ENCODE data around the gene TSHR. TPM values are rescaled to one million over a fixed set of nuclear protein-coding genes. Genes with fewer than 3 reads are reported as not detected.
A peak's percentile ranks its signal among the peaks of the same experiment; 100 is the strongest.

The TSHR gene
- total and polyA plus RNA-seq, 3 experiments from 2014 or later, result not detected

DNA sequence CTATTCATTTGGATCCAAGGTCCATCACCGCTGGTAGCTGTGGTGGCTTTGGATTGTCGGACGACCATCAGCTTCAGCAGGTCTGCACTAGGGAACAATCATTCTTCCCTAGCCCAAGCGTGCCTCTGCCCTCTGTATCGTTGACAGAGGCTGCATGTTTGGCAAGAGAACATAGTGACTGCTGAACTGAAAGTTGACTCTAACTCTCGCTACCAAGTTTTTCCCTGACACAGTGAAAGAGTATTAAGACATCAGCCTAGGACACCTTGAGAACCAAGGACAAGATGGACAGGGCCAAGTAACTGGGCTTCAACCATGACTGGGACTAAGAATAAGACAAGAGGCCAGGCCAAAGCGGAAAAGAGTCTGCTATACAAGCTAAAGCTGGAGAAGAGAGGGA is 26.3 kb downstream of the TSHR start:
- H3K9me3 ChIP-seq (ENCODE audit: low read length), result no peaks in the 10 kb centered on the region
- Mint-ChIP-seq H3K9me3 (no peaks in the 10 kb centered on the region), H3K4me1 (peaks cover 9 to 25% (median 11%) of the 10 kb centered on the region in 3 donors), H3K36me3 (no peaks in the 10 kb centered on the region), H3K27me3 (peaks cover 0 to 3% of the 10 kb centered on the region in 2 donors), H3K27ac (no peak overlapping the region), H3K4me3 (no peak overlapping the region)
- CTCF ChIA-PET, result no interaction called here
- DNase-seq, result no peak
- H3K27ac ChIP-seq (ENCODE audit: low read depth, low read length), result no peak overlapping the region
- no peaks in the 10 kb centered on the region for H3K27me3 ChIP-seq (ENCODE audit: insufficient read depth, low read length, poor library complexity, severe bottlenecking)
- H3K4me3 ChIP-seq (ENCODE audit: low read length), result no peak overlapping the region
- H3K4me1 ChIP-seq (ENCODE audit: insufficient read depth, low read length), result peaks cover 5% of the 10 kb centered on the region
- POLR2A ChIA-PET, result no interaction called here
- no peaks in the 10 kb centered on the region for H3K36me3 ChIP-seq (ENCODE audit: insufficient read depth, low read length)

DNA sequence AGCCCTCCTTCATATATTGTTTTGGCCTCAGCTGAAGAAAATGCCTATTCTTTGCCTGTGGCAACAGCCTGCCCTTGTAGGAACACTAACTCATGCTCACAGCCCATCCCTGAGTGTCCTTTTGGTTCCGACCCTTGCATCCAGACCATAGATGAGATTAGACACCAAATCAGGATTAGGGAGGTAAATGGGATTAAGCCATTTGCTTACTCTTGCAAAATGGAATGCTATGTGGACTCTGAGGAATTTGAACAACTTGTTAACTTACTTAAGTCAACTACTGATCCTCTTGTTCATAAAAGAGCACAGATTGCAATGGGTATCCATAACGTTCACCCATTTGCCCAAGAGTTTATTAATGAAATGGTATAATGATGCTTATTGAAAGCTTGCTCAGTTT is 27.3 kb downstream of the TSHR start:
- H3K36me3 Mint-ChIP-seq, result no peaks in the 10 kb centered on the region
- no peaks in the 10 kb centered on the region for H3K9me3 Mint-ChIP-seq
- peaks cover 8 to 15% (median 9%) of the 10 kb centered on the region in 3 donors for H3K4me1 Mint-ChIP-seq
- H3K4me1 ChIP-seq (ENCODE audit: insufficient read depth, low read length), result peaks cover 5% of the 10 kb centered on the region
- no peak for DNase-seq
- H3K4me3 ChIP-seq (ENCODE audit: low read length), result no peak overlapping the region
- ChIA-PET POLR2A (no interaction called here), CTCF (interaction anchor here (2.2 kb wide), 1 partner anchor 9 kb away, joined by 7 read pairs; no protein-coding TSS in a partner anchor)
- H3K36me3 ChIP-seq (ENCODE audit: insufficient read depth, low read length), result no peaks in the 10 kb centered on the region
- H3K4me3 Mint-ChIP-seq, result no peak overlapping the region
- no peak overlapping the region for H3K27ac Mint-ChIP-seq
- no peaks in the 10 kb centered on the region for H3K9me3 ChIP-seq (ENCODE audit: low read length)
- peaks cover 0 to 3% of the 10 kb centered on the region in 2 donors for H3K27me3 Mint-ChIP-seq
- H3K27ac ChIP-seq (ENCODE audit: low read depth, low read length), result no peak overlapping the region
- peaks cover under 1% of the 10 kb centered on the region for H3K27me3 ChIP-seq (ENCODE audit: insufficient read depth, low read length, poor library complexity, severe bottlenecking)

DNA sequence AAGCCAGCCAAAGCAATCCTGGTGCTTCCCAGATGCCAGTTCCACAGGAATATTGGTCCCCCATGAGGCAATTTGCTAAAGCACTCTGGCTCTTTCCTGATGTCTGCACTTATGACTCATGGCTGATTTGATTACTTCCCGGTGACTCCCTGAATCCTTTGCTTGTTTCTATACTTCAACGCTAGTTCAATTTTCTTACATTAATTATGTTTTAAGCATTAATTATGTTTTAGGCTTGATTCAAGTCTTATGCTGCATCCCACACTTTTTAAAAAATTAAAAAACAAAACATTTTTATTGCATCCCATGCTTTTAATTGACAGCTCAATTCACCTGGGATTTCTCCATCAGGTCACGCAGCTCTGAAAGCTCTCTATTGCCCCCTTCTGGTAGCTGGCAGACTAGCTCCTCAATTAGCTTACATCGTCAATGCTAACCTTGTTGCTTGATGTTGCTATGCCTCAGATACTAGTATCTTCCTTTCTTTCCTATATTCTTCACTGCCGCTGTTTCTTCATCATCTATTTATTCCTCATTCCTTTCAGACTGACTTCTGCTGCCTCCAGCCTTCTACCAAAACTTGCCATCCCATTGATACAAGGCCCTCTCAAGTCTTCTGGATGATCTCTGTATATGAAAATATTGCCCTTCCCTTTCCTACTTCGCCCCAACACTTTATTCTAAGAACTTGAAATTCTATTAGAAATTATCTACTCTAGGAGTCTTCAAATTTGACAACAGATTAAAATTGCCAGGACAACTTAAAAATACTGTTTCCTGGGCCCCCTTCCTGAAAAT is 32.0 kb downstream of the TSHR start:
- peak; percentile 43 to 75 (median 51) for DNase-seq
- POLR2A ChIA-PET, result interaction anchor here (0.5 to 1.0 kb wide), 3 partner anchors 50 to 465 kb away, joined by 3 to 4 read pairs (median 3); no protein-coding TSS in a partner anchor
- H3K36me3 Mint-ChIP-seq, result no peaks in the 10 kb centered on the region
- H3K36me3 ChIP-seq (ENCODE audit: insufficient read depth, low read length), result no peaks in the 10 kb centered on the region
- no peaks in the 10 kb centered on the region for H3K9me3 ChIP-seq (ENCODE audit: low read length)
- H3K9me3 Mint-ChIP-seq, result no peaks in the 10 kb centered on the region
- peaks cover 3 to 7% of the 10 kb centered on the region in 2 donors for H3K27me3 Mint-ChIP-seq
- H3K4me1 Mint-ChIP-seq, result no peaks in the 10 kb centered on the region
- no peak overlapping the region for H3K4me3 Mint-ChIP-seq
- H3K27me3 ChIP-seq (ENCODE audit: insufficient read depth, low read length, poor library complexity, severe bottlenecking), result peaks cover 4% of the 10 kb centered on the region
- H3K4me1 ChIP-seq (ENCODE audit: insufficient read depth, low read length), result no peaks in the 10 kb centered on the region
- H3K27ac ChIP-seq (ENCODE audit: low read depth, low read length), result no peak overlapping the region
- H3K27ac Mint-ChIP-seq, result no peak overlapping the region
- no peak overlapping the region for H3K4me3 ChIP-seq (ENCODE audit: low read length)
- CTCF ChIA-PET, result interaction anchor here (0.7 to 9.8 kb wide), 20 partner anchors 9 to 214 kb away, joined by 3 to 152 read pairs (median 4); partner anchors contain the start of genes CEP128 and TSHR

DNA sequence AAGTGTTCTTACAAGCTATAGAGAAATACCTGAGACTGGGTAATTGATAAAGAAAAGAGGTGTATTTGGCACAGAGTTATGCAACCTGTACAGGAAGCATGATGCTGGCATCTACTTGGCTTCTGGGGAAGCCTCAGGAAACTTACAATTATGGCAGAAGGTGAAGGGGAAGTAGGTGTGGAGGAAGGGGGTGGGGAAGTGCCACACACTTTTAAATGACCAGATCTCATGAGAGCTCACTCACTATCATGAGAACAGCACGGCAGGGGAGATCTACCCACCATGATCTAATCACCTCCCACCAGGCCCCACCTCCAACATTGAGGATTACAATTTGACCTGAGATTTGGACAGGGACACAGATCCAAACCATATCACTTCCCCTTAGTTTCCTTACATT is 32.8 kb downstream of the TSHR start:
- peaks cover 4% of the 10 kb centered on the region for H3K27me3 ChIP-seq (ENCODE audit: insufficient read depth, low read length, poor library complexity, severe bottlenecking)
- Mint-ChIP-seq H3K4me3 (no peak overlapping the region), H3K27ac (no peak overlapping the region), H3K4me1 (no peaks in the 10 kb centered on the region), H3K36me3 (no peaks in the 10 kb centered on the region), H3K9me3 (no peaks in the 10 kb centered on the region), H3K27me3 (peaks cover 3 to 7% of the 10 kb centered on the region in 2 donors)
- CTCF ChIA-PET, result interaction anchor here (1.5 to 9.8 kb wide), 6 partner anchors 8 to 188 kb away, joined by 3 to 152 read pairs (median 22); partner anchors contain the start of gene TSHR
- H3K9me3 ChIP-seq (ENCODE audit: low read length), result no peaks in the 10 kb centered on the region
- H3K27ac ChIP-seq (ENCODE audit: low read depth, low read length), result no peak overlapping the region
- no peaks in the 10 kb centered on the region for H3K4me1 ChIP-seq (ENCODE audit: insufficient read depth, low read length)
- POLR2A ChIA-PET, result no interaction called here
- DNase-seq, result no peak
- H3K4me3 ChIP-seq (ENCODE audit: low read length), result no peak overlapping the region
- no peaks in the 10 kb centered on the region for H3K36me3 ChIP-seq (ENCODE audit: insufficient read depth, low read length)

DNA sequence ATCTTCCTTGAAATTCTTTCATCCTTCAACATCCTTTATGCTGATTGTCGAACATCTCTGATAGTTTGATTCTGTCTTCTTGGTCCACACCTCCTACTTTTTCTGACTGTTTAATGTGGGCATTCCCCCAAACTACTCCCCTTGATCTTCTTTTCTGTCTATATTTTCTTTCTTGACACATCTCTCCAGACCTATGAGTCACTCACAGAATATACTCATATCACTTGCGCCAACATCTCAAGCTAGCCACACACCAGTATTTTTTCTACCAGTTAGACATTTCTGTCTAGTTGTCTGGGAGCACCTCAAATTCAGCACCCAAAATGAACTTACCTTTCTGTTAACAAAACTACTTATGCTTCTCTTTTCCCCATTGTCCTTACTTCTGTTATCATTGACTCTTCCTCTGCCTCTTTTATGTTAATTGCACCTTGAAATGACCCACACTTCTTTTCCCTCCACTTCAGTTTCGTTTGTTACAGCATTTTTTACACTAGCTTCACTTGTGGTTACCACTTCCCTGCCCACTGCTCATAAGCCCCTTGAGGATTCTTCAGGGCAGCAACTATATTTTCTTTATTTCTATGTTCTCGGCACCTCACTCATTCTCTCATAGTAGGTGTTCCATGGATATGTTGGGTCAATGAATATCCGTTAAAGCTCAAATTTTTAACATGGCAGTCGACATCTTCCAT is 33.5 kb downstream of the TSHR start:
- H3K9me3 ChIP-seq (ENCODE audit: low read length), result no peaks in the 10 kb centered on the region
- no peaks in the 10 kb centered on the region for H3K4me1 Mint-ChIP-seq
- no peaks in the 10 kb centered on the region for H3K4me1 ChIP-seq (ENCODE audit: insufficient read depth, low read length)
- no peak overlapping the region for H3K4me3 Mint-ChIP-seq
- POLR2A ChIA-PET, result no interaction called here
- no peak overlapping the region for H3K4me3 ChIP-seq (ENCODE audit: low read length)
- H3K9me3 Mint-ChIP-seq, result no peaks in the 10 kb centered on the region
- H3K36me3 Mint-ChIP-seq, result no peaks in the 10 kb centered on the region
- peaks cover 4% of the 10 kb centered on the region for H3K27me3 ChIP-seq (ENCODE audit: insufficient read depth, low read length, poor library complexity, severe bottlenecking)
- CTCF ChIA-PET, result interaction anchor here (1.5 to 9.8 kb wide), 4 partner anchors 8 to 59 kb away, joined by 4 to 152 read pairs (median 28); partner anchors contain the start of gene TSHR
- DNase-seq, result no peak
- no peak overlapping the region for H3K27ac Mint-ChIP-seq
- H3K27me3 Mint-ChIP-seq, result peaks cover 3 to 10% of the 10 kb centered on the region in 2 donors
- no peak overlapping the region for H3K27ac ChIP-seq (ENCODE audit: low read depth, low read length)
- H3K36me3 ChIP-seq (ENCODE audit: insufficient read depth, low read length), result no peaks in the 10 kb centered on the region

DNA sequence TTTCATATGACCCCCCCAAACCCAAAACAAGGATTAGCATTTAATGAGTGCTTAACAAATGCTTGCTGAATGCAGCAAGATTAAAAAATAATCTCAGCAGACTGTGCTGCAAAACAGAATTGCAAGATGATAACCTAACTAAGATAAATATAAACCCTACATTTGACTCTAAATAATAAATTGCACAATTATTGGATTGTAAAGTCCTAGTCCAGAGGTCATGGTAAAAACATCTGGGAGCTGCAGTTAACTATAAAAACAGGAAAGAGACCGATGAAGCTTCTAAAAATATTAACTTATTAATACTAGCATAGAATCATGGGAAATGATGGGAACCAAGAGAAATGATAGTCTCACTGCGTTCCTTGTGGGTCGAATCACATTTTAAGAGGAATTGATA is 37.2 kb downstream of the TSHR start:
- Histone ChIP-seq H3K4me1 (ENCODE audit: insufficient read depth, low read length) (no peaks in the 10 kb centered on the region), H3K27ac (ENCODE audit: low read depth, low read length) (no peak overlapping the region), H3K27me3 (ENCODE audit: insufficient read depth, low read length, poor library complexity, severe bottlenecking) (peaks cover 4% of the 10 kb centered on the region), H3K36me3 (ENCODE audit: insufficient read depth, low read length) (no peaks in the 10 kb centered on the region), H3K9me3 (ENCODE audit: low read length) (no peaks in the 10 kb centered on the region), H3K4me3 (ENCODE audit: low read length) (no peak overlapping the region)
- Mint-ChIP-seq H3K36me3 (no peaks in the 10 kb centered on the region), H3K9me3 (no peaks in the 10 kb centered on the region), H3K4me1 (peaks cover 0 to 6% (median 5%) of the 10 kb centered on the region in 3 donors), H3K27me3 (peaks cover 2 to 32% of the 10 kb centered on the region in 2 donors), H3K4me3 (no peak overlapping the region), H3K27ac (no peak overlapping the region)
- ChIA-PET CTCF (interaction anchor here (1.2 to 9.8 kb wide), 4 partner anchors 17 to 178 kb away, joined by 3 to 152 read pairs (median 4); partner anchors contain the start of gene TSHR), POLR2A (no interaction called here)
- DNase-seq, result no peak

DNA sequence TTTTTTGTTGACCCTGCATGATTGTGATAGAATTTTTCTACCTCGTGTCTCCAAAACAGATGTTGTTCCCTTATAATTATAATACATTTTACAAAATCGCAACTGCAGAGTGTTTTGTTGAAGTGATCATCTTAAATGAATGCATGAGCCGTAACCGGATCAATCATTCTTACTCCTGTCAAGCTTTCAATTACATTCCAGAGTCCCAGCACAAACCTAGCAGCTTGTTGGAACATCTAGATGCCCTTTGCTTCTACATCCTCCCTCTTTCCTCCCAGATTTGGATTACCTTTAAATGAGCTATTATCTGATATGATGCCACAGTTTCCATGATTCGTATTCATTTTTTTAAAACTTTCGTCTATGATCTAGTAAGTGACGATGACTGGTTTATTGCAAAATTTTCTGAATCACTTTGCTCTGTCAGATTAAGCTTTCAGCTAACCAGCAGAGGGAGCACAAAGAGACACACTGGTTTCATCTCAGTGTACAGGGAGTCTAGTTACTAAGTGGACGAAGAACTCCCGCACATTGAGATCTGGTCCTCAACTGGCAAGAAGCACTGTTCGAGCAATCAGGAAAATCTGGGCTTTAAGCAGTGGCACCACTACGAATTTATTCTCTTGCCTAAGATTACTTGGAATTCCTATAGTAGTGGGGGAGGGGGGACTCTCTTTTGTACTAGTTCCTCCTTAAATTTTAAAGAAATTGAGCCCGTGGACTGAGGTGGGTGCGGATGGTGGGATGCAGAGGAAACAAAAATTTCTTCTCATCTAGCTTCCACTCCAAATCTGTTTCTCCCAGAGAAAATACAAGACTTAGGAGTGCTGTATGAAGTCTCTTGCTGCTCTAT is 40.9 kb downstream of the TSHR start:
- Mint-ChIP-seq H3K36me3 (no peaks in the 10 kb centered on the region), H3K4me3 (no peak overlapping the region), H3K9me3 (no peaks in the 10 kb centered on the region), H3K27ac (no peak overlapping the region), H3K27me3 (peaks cover 3 to 42% of the 10 kb centered on the region in 2 donors), H3K4me1 (peaks cover 0 to 6% (median 5%) of the 10 kb centered on the region in 3 donors)
- Histone ChIP-seq H3K27me3 (ENCODE audit: insufficient read depth, low read length, poor library complexity, severe bottlenecking) (no peaks in the 10 kb centered on the region), H3K4me3 (ENCODE audit: low read length) (no peak overlapping the region), H3K9me3 (ENCODE audit: low read length) (no peaks in the 10 kb centered on the region), H3K4me1 (ENCODE audit: insufficient read depth, low read length) (no peaks in the 10 kb centered on the region), H3K27ac (ENCODE audit: low read depth, low read length) (no peak overlapping the region), H3K36me3 (ENCODE audit: insufficient read depth, low read length) (no peaks in the 10 kb centered on the region)
- DNase-seq, result peak in 3 of 5 donors; percentile 7 to 21 (median 17)
- ChIA-PET CTCF (interaction anchor here (1.0 to 3.3 kb wide), 11 partner anchors 9 to 469 kb away, joined by 3 to 37 read pairs (median 4); partner anchors contain the start of gene TSHR), POLR2A (interaction anchor here (1.4 kb wide), 1 partner anchor 174 kb away, joined by 4 read pairs; no protein-coding TSS in a partner anchor)

Data from CD8-positive, alpha-beta memory T cell (primary cell).